GM21381 (cell line): Measurements from ENCODE around the gene LRRC39.

Experiments used
- ATAC-seq: cut with Tn5 transposase; IDR thresholded peaks from one replicate; pipeline ENCODE4 v1.9.1; 2021; ENCODE audit warnings: mild to moderate bottlenecking, moderate library complexity; ENCODE audit not compliant: unreplicated experiment

The LRRC39 gene

GRCh38 chr1:100151679-100152078, 26.4 kb downstream of the LRRC39 start:
- ATAC-seq = no peak

GRCh38 chr1:100147875-100148274, 30.2 kb downstream of the LRRC39 start:
- ATAC-seq = no peak

GRCh38 chr1:100146958-100147357, 31.1 kb downstream of the LRRC39 start:
- no peak for ATAC-seq

GRCh38 chr1:100145116-100145515, 32.9 kb downstream of the LRRC39 start:
- ATAC-seq = no peak

- no peak for ATAC-seq
Measured at GRCh38 chr1:100142343-100142742, 35.7 kb downstream of the LRRC39 start.

- no peak for ATAC-seq
Measured at GRCh38 chr1:100141192-100141591, 36.9 kb downstream of the LRRC39 start.

- ATAC-seq = no peak
Measured at GRCh38 chr1:100137602-100138001, 40.5 kb downstream of the LRRC39 start.

- ATAC-seq = no peak
Measured at GRCh38 chr1:100134872-100135271, 43.2 kb downstream of the LRRC39 start.

GRCh38 chr1:100132566-100133477, 45.2 kb downstream of the LRRC39 start, which contains the start of the genes SASS6 and TRMT13:
Gene SASS6 (minus strand): TSS chr1:100132930. CDS start chr1:100132814, 116 bp downstream.
Gene TRMT13 (plus strand): TSS chr1:100133163. CDS start chr1:100133169, 6 bp downstream.
- ATAC-seq = peak; percentile 87

GRCh38 chr1:100131623-100132022, 46.4 kb downstream of the LRRC39 start:
- no peak for ATAC-seq

GRCh38 chr1:100130552-100131077, 47.4 kb downstream of the LRRC39 start:
- ATAC-seq = no peak

GRCh38 chr1:100127226-100127625, 50.8 kb downstream of the LRRC39 start:
- ATAC-seq = no peak

- no peak for ATAC-seq
Measured at GRCh38 chr1:100122177-100122576, 55.9 kb downstream of the LRRC39 start.

- no peak for ATAC-seq
Measured at GRCh38 chr1:100115524-100115923, 62.5 kb downstream of the LRRC39 start.

- no peak for ATAC-seq
Measured at GRCh38 chr1:100109554-100110066, 68.4 kb downstream of the LRRC39 start.

- ATAC-seq = no peak
Measured at GRCh38 chr1:100107696-100108095, 70.4 kb downstream of the LRRC39 start.

- no peak for ATAC-seq
Measured at GRCh38 chr1:100101564-100101963, 76.5 kb downstream of the LRRC39 start.

- no peak for ATAC-seq
Measured at GRCh38 chr1:100100202-100100601, 77.9 kb downstream of the LRRC39 start.
